ENCODE measurements around the gene MYCL. TPM values are rescaled to one million over a fixed set of nuclear protein-coding genes. Genes with fewer than 3 reads are reported as not detected.
A peak's percentile ranks its signal among the peaks of the same experiment; 100 is the strongest.

Gene MYCL
- total and polyA plus RNA-seq, 2 of the 13 experiments (the other 11 are each of a cell fraction or from before 2014, with no cell fraction given) = 0.31 to 1.7 TPM

GRCh38 chr1:39898648-39899603 is 2.8 kb downstream of the MYCL start (continued):
- TF ChIP-seq CSRNP1 (CRISPR knock-in tag; IDR thresholded peaks at IDR 0.05) (no peak), DMTF1 (CRISPR knock-in tag; IDR thresholded peaks at IDR 0.05) (no peak), ZNF704 (CRISPR knock-in tag; IDR thresholded peaks at IDR 0.05; ENCODE audit: borderline replicate concordance) (no peak), ZNF510 (CRISPR knock-in tag; IDR thresholded peaks at IDR 0.05; ENCODE audit: low read depth) (no peak), MYC (CRISPR knock-in tag; IDR thresholded peaks at IDR 0.05; ENCODE audit: borderline replicate concordance) (peak; percentile 38; the same call in 1 of the 2 replicates), ZNF281 (CRISPR knock-in tag; IDR thresholded peaks at IDR 0.05; ENCODE audit: borderline replicate concordance) (peak; percentile 78; the same call in 1 of the 2 replicates), ATF4 (CRISPR knock-in tag; IDR thresholded peaks at IDR 0.05) (peak in 1 of 2 experiments; percentile 92; a peak in 2 of 4 replicates), CEBPG (CRISPR knock-in tag; IDR thresholded peaks at IDR 0.05) (peak; percentile 50), ZFY (CRISPR knock-in tag; IDR thresholded peaks at IDR 0.05) (no peak), ZNF678 (CRISPR knock-in tag; IDR thresholded peaks at IDR 0.05) (no peak), ZNF674 (CRISPR knock-in tag; IDR thresholded peaks at IDR 0.05; ENCODE audit: low read depth) (no peak), ZNF639 (CRISPR knock-in tag; conservative IDR thresholded peaks at IDR 0.05) (no peak), KLF6 (CRISPR knock-in tag; IDR thresholded peaks at IDR 0.05) (no peak), ZNF607 (CRISPR knock-in tag; IDR thresholded peaks at IDR 0.05; ENCODE audit: borderline replicate concordance) (peak; percentile 48; the same call in 1 of the 2 replicates), CCAR2 (optimal IDR thresholded peaks at IDR 0.05; ENCODE audit: low read depth, low read length) (no peak), PCBP1 (IDR thresholded peaks at IDR 0.05; ENCODE audit: borderline replicate concordance, low read depth, low read length) (no peak), ZFP37 (CRISPR knock-in tag; IDR thresholded peaks at IDR 0.05; ENCODE audit: borderline replicate concordance) (no peak)
